Epithelial cell of prostate (primary cell): ENCODE results near the gene SPAG6.

Source experiments
- DNase-seq: peaks from one replicate; pipeline ENCODE4 v3.0.0-alpha.2; 2011; ENCODE audit warnings: low read depth, low spot score
- H3K27ac ChIP-seq: fragments of 450-650 bp; 2 replicates; pipeline ENCODE4 v1.5.1; 2017; ENCODE audit warnings: mild to moderate bottlenecking

Gene SPAG6

DNA sequence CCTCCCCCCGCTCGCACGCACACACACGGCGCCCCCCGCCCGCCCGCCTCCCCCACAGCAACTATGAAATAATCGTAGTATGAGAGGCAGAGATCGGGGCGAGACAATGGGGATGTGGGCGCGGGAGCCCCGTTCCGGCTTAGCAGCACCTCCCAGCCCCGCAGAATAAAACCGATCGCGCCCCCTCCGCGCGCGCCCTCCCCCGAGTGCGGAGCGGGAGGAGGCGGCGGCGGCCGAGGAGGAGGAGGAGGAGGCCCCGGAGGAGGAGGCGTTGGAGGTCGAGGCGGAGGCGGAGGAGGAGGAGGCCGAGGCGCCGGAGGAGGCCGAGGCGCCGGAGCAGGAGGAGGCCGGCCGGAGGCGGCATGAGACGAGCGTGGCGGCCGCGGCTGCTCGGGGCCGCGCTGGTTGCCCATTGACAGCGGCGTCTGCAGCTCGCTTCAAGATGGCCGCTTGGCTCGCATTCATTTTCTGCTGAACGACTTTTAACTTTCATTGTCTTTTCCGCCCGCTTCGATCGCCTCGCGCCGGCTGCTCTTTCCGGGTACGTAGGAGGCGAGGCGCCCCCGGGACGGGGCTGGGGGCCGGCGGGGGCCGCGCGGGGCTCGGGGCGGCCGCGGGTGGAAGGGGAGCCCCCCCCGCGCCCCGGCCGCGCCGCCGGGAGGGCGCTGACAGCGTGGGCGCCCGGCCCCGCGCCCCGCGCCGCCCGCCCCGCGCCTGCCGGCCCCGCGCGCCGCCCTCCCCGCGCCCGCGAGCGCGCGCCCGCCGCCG, 24.0 kb upstream of the SPAG6 start:
- peak overlapping the region; percentile 70 for H3K27ac ChIP-seq
- no peak for DNase-seq

DNA sequence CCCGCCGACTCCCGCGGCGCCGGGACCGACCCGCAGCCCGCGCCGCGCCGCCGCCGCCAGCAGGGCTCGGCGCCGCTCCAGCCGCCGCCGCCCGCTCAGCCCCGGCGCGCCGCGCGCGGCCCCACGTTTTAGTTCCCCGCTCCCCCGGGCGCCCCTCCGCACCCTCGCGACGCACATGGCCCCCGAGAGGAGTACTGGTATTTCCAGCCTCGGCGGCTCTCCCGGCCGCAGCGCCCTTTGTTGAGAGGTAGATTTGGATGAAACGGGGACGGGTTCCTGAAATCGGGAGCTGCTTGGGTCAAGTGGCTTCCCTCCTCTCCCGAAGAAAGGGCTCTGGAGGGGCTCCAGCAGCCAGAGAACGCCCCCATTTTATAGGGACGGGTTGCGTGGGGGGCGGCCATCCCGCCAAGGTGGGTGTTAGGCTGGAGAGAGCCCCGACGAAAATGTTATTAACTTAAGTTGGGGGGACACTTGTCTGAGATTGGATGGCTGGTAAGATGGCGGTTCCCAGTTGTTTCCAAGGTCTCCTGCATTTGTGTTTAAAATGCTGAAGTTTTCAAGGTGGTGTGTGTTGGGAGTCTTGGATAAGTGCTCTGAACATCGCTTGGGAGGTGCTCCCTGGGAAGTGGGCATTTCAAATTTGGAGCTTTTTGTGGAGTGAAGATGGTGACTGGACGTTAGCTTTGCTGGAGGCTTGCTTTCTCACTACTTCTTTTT, 23.2 kb upstream of the SPAG6 start:
- no peak overlapping the region for H3K27ac ChIP-seq
- no peak for DNase-seq

DNA sequence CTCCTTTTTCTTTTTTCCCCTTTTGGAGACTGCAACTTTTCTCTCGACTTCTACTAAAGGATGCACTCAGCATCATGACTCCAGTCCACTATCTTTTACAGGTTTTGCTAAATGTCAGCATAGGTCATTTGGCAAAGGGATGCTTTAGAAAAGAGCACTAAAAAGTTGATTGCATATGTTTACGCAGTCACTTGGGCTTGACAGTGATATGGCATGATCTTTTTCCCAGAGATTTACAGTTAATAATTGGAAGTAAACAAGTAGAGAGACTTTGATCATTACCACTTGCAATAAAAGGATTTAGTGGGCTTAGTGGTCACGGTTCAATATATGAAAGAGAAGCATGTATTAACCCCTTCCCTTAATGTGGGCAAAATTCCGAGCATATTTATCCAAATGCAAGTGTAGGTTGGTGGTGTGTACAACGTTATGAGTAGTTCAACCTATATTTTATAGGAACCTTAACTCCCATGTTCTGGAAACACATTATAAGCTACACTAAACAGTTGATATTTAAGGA, 22.6 kb upstream of the SPAG6 start:
- no peak for DNase-seq
- no peak overlapping the region for H3K27ac ChIP-seq

DNA sequence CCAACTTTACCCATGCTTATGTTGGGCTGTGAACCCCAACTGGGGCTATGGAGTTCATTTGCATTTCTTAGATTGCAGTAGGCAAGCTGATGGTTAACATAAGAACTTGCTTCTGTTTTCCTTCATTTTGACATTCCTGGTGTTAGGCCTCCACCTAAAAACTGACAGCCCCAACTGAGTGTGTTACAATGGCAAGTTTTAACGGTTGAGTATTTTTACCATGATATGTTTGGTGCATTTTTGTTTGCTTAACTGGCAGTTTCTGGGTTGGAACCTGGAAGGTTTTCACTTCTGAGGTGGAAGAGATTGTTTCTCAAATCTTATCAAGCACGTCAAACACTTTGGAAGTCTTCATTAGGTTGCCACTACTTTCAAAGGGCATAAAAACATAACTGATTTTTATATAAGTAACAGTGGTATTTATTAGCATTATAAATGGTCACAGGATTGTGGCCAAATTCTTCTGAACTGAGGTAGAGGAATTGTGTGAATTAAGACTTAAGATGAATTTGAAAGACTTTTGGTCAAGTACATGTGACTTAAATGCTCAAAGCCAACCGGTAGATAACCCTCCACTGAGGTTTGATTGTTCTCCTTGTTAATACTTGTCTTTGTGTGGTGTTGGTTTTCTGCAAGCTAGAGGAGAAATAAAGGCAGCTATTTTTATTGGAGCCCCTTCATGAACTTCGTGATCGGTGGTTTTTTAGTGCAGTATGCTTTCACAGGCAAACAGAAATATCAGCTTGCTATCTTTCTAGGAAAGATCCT, 21.6 kb upstream of the SPAG6 start:
- DNase-seq, result no peak
- H3K27ac ChIP-seq, result no peak overlapping the region

DNA sequence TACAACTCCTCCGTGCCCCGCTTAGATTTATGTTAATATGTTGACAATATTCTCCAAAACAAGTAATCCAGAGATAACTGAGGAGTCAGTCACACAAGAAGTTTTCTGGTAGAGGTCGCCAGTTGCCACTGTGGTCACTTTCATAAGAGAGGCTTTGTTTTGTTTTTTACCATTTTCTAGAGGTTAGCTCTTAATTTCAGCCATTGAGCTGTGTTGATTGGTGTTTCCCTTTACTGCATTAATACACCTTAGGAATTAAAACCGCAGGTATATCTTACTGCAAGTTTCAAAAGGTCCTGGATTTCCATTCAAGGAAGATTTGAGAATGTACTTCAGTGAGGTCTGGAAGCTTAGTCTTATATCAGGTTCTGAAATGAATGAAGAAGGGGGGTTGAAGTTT, 20.9 kb upstream of the SPAG6 start:
- no peak for DNase-seq
- no peak overlapping the region for H3K27ac ChIP-seq

DNA sequence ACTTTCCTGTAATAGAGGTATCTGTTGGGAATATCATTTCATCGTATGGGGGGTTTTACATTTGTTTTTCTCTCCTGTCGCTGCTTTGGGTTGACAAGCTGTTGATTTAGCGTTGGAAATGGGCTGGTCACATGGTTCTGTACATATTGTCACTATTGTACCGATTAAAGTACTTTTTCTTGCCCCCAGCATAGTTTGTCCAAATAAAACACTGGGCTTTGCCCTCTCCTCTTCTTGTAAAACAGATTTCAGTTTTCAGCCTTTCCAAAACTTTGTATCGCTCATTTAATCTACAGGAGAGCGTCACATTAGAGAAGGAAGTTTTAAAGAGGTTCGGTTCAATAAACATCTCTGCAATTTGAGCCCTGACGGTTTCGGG, 20.4 kb upstream of the SPAG6 start:
- DNase-seq, result no peak
- H3K27ac ChIP-seq, result peak overlapping the region; percentile 51

DNA sequence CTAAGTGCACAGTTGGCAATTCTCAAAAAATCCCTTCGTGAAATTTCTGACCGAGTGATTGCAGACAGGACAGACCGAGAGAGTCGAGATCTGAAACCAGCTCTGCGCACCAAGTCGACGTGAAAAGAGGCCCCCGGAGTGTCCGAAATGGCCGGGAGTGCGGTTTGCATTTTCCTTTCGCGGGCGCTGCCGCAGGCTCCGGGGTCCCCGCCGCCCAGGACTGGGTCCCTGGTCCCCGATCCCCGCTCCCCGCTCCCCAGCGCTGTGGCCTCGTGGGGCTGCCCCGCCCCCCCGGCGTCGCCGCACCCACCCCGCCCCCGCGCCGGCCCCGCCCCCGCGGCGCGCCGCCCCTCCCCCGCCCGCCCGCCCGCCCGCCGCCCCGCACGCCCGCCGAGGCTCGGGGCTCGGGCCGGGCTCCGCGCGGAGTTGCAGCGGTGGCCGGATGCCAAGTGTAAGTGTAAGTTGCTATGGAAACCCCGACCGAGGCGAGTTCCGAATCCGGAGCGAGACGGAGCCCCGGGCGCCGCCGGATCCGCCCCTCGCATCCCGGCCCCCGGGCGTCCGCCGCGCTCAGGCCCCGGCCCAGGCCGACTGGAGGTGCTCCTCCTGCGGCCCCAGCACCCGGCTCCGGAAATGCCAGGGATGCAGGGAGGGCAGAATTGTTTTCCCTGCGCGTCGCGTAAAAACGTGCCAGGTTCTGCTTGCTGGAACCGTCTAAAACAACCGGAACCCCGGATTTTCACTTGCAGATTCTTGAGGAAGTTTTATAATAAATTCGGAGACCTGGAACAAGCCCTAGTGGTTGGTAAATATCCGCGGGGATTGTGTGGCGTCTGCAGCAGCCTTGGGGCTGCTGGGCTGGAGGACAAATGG, 19.8 kb upstream of the SPAG6 start:
- H3K27ac ChIP-seq, result peak overlapping the region; percentile 51
- no peak for DNase-seq

DNA sequence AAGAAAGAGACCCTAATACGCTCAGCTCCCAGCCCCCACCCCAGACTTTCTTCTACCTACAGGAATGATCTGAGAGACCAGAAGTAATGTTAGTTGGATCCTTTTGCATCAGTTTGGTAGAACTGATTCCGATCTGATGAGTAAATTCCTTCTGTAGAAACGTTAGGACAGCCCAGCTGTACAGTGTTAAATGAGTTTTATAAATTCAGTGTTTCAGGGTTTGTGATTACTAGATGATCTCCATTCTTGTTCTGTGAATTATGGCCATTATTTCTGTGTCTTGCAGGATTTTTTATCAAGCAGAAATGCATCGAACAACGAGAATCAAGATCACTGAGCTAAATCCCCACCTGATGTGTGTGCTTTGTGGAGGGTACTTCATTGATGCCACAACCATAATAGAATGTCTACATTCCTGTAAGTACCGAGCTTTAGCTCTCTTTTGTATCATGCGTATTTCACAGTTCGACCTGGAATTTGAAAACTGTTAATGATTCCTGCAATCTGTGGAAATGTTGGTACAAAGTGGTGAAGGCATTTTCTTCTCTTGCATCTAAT, 19.1 kb upstream of the SPAG6 start:
- DNase-seq, result no peak
- H3K27ac ChIP-seq, result peak overlapping the region; percentile 51

DNA sequence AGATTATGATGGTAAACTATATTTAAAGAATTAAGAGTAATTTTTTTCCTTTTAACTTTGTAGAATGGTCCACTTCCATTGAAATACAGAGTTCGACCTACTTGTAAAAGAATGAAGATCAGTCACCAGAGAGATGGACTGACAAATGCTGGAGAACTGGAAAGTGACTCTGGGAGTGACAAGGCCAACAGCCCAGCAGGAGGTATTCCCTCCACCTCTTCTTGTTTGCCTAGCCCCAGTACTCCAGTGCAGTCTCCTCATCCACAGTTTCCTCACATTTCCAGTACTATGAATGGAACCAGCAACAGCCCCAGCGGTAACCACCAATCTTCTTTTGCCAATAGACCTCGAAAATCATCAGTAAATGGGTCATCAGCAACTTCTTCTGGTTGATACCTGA, 16.1 kb upstream of the SPAG6 start:
- no peak overlapping the region for H3K27ac ChIP-seq
- no peak for DNase-seq

DNA sequence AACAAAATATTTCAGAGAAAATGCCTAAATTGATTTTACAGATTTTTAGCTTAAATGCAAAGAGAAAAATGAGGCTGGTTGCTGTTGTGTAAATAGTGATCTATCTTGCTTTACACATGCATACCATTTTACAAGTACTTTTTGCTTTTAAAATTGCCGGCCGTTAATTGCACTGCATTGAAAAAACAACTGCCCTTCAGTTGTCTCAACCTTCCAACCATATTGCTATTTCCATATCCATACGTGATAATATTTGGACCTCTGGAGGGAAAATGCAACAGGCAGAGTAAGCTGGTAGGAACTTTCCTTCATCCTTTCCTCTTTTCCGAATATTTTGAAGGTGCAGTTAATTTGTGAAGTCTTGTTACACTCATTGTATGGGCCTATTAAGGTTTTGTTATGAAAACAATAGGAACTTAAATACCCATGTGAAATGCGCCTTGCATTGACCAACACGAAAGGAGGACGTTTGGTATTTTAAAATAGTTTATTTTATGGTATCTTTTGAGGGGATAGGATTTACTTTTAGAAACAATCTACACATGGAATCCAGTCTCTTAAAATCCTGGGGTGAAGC, 13.1 kb upstream of the SPAG6 start:
- H3K27ac ChIP-seq, result no peak overlapping the region

DNA sequence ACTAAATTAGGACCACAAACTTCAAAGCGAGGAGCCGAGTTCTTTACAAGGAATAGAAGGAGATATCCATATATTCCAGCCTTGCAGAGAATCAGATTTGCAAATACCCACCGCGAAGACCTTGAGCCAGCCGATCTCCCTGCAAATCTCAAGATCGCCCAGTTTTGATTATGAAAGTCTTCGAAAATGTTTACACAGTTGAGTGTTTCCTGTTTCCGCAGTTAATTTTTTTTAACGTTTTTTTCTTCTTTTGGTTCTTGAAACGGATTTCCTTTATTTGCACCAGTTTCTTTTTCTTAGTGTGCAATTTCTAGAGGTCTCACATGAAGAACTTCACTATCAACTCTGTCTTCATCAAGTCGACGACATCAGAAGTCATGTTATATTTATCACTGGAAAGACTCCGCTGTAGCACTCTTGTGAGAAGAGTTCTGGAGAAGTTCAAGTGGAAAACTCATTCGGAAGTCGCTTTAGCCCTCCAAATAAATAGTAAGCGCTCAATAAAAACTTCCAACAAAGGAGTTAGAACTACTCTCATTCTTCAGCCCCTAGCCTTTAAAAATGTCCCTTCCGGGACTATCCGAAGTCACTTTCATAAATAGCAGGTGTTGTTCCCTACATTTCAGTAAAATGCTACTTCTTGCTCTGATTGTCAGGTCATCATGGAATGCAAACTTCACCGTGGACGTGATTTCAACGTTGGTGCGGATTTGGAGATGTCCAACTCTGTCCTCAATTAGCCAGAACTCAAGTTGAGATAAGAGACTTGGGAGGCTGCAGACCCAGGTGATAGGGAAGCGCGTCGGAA, 11.9 kb upstream of the SPAG6 start:
- no peak for DNase-seq
- H3K27ac ChIP-seq, result no peak overlapping the region

More for the DNA sequence above, 13.1 kb upstream of the SPAG6 start:
- DNase-seq, result no peak

DNA sequence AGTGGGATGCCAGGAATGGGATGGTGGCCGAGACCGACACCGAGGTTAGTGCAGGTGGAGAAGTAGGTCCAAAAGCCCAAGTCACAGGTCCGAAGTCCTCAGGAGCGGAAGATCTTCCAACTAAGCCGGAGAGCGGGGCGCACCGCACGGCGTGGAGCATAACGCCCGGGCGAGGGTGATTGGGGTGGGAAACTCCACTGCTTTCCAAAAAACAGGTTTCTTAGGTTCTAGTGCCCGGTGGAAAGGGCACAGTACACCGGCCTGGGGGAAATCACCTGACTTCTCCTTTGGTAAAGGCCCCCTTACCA, 11.4 kb upstream of the SPAG6 start:
- DNase-seq, result no peak
- no peak overlapping the region for H3K27ac ChIP-seq

DNA sequence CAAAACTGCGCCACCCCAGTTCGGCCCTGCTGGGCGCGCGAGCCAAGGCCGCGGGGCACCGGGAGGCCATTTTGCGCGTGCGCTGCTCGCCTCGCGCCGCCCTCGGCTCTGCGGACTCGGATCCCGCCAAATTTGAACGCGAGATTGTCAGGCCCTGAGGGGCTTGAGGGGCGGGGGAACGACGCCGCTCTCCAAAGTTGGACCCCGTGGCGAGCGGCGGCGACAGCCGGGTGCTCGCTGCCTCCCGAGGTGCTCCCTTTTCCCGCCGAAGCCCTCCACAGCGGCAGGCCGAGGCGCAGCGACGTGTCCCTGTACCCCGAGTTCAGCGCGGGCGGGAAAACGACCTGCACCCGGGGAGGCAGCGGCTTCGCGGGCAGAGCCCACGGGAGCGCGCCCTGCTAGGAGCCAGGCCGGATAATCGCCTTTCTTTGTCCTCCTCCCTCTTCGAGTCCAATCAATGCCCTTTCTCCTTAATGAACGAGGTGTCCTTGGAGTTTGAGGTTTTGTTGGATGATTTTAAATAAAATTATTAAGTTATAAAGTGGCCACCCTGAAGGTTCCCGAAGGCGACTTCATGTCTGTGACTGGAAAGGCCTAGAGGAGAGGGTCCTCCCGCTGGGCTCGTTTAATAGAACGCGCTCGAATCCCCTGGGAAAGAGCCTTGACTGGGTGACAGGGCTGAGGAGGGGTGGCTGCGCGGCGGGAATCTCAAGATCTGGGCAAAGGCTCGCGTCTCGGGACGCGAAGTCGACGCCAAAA, 10.7 kb upstream of the SPAG6 start:
- no peak for DNase-seq
- no peak overlapping the region for H3K27ac ChIP-seq

DNA sequence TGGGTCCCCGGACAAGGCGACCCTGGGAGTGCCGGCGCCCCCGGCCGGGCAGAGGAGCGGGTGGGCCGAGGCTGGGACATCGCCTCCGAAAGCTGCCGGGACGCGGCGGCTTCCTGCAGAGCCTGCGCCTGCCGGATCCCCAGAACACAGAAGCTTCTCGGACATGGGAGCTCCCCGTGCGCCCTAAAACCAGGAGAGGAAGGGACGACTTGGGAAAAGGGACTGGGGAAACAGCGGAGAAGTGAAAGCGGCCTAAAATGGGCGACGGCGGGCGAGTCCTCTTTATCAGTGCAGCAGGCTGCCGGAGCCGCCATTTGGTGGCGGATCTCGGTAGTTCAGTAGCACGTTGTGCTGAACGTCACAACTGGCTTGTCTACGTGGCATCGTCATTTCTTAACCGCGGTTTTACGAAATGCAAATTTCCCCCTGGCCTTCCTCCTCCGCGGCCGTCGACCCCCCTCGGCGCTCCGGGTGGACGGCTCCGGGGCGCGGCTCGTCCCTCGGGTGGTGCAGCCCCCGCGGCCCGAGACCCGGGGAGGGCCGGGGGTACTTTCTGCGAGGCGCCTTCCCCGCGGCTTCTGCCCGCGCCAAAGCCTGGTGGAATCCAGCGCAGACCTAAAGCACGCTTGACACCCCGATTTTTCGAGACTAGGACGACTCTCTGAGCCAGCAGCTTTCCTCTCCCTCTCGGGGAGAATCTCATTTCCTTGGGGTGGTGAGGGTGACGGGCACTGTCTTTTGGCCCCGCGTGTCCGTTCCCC, 9.9 kb upstream of the SPAG6 start:
- H3K27ac ChIP-seq, result no peak overlapping the region
- DNase-seq, result no peak

DNA sequence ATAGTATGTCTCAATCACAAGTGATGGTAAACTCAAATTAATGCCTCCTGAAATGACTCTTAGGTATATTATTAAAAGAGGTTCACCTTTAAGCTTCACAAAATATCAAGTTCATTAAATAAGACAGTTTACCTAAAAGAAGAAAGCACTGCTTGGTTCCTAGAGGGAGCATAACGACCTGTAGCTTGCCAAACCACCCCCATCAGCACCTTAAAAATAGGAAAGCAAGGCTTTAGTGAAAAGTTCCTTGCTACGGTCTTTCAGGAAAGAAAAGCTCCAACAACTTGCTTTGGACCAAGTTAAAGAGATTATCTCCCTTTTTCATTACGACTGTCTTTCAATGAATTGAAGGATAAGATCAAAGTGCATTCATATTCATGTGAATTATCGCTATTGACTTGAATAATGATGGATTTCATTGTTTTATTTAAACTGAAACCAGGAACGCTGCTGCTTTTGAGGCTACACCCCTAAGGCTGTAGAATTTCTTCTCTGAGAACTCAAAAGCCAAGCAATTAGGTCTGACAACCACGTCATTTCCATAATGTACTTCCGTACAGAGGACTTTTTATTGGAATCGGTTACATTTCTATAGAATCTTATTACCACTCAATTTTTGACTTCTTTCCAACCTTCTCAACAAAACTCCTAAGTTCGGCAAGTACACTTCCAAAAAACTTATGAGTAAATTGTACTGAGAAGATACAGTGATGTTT, 7.0 kb upstream of the SPAG6 start:
- H3K27ac ChIP-seq, result no peak overlapping the region
- DNase-seq, result no peak

DNA sequence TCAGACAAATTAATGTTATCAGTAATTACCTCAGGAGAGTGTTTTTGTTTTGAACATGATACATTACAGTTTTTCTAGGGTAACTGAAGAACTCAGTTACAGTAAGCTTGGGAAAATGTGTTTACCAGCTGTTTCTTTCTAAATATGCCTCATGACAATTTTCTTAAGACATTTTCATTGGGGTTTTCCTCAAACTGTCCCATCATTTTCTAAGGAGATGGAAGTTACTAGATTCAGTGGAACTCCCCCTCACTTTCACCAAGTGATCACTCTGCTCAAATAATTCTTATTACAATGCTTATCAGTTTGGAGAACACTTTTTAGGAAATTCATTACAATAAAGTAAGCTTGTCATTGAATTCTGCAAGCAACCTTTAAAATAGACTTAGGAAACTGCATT, 6.4 kb upstream of the SPAG6 start:
- DNase-seq, result no peak
- no peak overlapping the region for H3K27ac ChIP-seq
